GM12892 (cell line): ENCODE measurements around the gene PSMA7.
"Not testable (repeated sequence)": the region's sequence is repeated elsewhere in the genome, so short reads cannot be mapped to it uniquely, and the experiment has no call there.

ENCODE experiments used
- DNase-seq: peaks from one replicate; pipeline ENCODE4 v3.0.0; 2011; ENCODE audit not compliant: insufficient read length
- FAIRE-seq: peaks from 2 replicates; lab custom pipeline; 2011; peaks lifted over from hg19 to GRCh38; lab: Jason Lieb, UNC
- POLR2A ChIP-seq: IDR thresholded peaks from 2 replicates; pipeline ENCODE4 v1.6.1; 2011; ENCODE audit warnings: low read depth, low read length, control low read depth
- POLR2AphosphoS5 ChIP-seq: IDR thresholded peaks from 2 replicates; pipeline ENCODE4 v1.6.1; 2011; ENCODE audit warnings: low read depth, low read length, control low read depth
- TAF1 ChIP-seq: IDR thresholded peaks from 2 replicates; pipeline ENCODE4 v1.6.1; 2011; ENCODE audit warnings: low read depth, mild to moderate bottlenecking, control low read depth, low read length, borderline replicate concordance

Gene PSMA7

DNA sequence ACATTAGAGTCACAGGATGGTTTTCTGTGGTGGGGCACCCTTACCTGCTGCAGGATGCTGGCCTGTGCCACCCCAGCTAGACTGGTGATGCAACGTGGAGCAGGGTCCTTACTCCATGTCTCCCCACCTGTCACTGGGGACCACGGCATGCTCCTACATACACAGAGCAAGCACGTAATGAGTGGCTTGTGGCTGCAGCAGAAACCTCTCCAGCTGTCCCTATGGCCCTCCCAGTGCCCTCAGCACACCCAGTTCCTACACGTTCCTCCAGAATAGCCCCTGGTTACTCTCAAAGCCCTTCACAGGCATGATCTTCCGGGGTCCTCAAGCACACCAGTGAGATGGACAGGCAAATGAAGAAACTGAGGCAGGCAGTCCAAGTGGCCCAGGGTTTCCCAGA, 24.1 kb downstream of the PSMA7 start:
- no peak for TF ChIP-seq POLR2A
- FAIRE-seq, result no peak
- no peak for DNase-seq

DNA sequence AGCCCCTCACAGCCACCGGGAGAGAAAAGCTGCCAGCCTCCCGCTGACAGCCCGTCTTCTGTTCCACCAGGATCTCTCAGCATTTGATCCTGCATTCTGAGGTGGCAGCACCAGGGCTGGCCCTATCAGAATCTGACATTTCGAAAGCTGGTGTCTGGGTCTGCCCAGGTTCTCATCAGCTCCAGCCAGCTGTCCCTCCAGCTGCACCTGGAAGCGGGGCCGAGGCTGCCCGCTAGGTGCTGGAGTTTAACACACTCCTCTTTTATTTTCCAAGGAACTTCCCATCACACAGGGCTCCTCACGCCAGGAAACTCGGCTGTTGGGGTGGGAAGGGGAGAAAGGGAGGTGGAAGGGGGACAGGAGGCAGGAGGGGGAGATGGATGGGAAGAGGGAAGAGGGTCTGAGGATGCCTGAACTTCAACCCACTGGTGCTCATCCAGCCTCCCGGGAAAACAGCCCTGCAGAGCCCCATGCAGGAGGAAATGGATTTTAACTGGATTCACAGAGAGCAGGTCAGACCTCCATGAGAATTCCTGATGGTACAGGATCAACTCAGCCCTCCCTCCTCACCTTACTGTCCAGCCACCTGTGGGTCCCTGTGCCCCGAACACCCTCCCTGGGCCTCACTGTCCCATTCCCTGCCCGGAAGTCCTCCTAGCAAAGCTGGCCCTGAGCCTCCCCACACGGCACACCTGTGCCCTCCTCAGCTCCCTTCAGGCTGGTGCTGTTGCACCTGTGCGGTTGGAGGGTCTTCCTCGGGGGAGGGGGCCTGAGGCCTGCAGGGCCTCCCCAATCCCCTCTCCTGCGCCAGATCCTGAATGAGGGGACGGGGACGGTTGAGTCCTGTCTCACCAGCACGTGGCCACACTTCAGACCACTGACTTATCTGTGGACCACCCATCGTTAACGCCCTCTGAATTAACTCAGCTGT, 24.8 kb downstream of the PSMA7 start:
- FAIRE-seq (no peak), DNase-seq (no peak)
- TF ChIP-seq TAF1, result no peak
- no peak for TF ChIP-seq POLR2A
- TF ChIP-seq POLR2AphosphoS5, result no peak

GRCh38 chr20:62117658-62118057, 25.5 kb downstream of the PSMA7 start:
- DNase-seq (no peak), FAIRE-seq (no peak)
- no peak for TF ChIP-seq POLR2AphosphoS5
- no peak for TF ChIP-seq POLR2A
- TF ChIP-seq TAF1, result no peak

DNA sequence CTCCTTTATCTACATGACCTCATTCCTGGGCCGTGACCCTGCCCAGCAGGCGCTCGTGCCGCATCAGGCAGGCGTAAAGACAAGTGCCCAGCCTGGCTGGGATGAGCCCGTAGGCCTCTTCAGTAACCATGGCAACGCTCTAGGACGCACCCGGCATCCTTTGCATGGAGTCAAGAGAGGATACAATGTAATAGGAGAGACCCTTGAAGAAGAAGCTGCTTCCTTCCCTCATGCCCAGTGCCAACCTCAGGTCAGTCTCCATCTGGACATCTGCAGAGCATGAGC, 25.9 kb downstream of the PSMA7 start:
- FAIRE-seq (no peak), DNase-seq (no peak)
- TF ChIP-seq TAF1 (no peak), POLR2A (no peak), POLR2AphosphoS5 (no peak)

GRCh38 chr20:62116558-62117361, 26.4 kb downstream of the PSMA7 start:
- TF ChIP-seq POLR2AphosphoS5, result no peak

GRCh38 chr20:62115800-62116407, 27.3 kb downstream of the PSMA7 start:
- not testable (repeated sequence) for FAIRE-seq, DNase-seq

More at GRCh38 chr20:62116558-62117361, 26.4 kb downstream of the PSMA7 start:
- no peak for DNase-seq
- FAIRE-seq, result no peak

DNA sequence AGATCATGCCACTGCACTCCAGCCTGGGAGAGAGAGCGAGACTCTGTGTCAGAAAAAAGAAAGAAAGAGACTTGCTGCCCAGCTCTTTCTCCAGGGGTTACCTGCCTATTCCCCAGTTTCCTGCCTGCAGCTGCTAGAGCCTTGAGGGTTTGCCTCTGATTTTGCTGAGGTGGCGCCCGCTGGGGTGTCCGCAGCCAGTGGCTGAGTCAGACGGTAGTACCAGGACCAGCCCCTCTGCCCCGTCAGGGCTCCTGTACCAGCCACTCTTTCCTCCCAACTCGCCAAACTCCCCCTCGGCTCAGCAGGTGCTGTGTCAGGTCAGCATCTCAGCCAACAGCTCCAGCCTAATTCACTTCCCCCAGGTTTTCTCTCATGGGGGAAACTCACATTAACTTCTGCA, 28.3 kb downstream of the PSMA7 start:
- TF ChIP-seq POLR2AphosphoS5 (no peak), POLR2A (no peak), TAF1 (no peak)
- no peak for FAIRE-seq
- no peak for DNase-seq

GRCh38 chr20:62112368-62112767, 30.8 kb downstream of the PSMA7 start:
- TF ChIP-seq POLR2AphosphoS5 (no peak), POLR2A (no peak), TAF1 (no peak)
- FAIRE-seq, result no peak
- DNase-seq, result no peak

DNA sequence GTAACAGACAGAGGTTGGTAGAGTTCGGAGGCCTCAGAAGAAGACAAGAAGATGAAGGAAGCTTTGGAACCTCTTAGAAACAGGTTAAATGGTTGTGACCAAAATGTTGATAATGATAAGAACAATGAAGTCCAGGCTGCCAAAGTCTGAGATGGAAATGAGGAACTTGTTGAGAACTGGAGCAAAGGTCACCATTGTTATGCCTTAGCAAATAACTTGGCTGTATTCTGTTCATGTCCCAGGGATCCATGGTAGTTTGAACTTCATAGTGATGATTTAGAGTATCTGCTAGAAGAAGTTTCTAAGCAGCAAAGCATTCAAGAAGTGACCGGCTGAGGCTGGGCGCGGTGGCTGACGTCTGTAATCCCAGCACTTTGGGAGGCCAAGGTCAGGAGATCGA, 32.0 kb downstream of the PSMA7 start:
- no peak for DNase-seq
- no peak for FAIRE-seq
- TF ChIP-seq POLR2A (no peak), TAF1 (no peak)

GRCh38 chr20:62105592-62105991, 37.6 kb downstream of the PSMA7 start:
- FAIRE-seq, result no peak
- TF ChIP-seq TAF1 (no peak), POLR2AphosphoS5 (no peak), POLR2A (no peak)
- DNase-seq, result no peak

DNA sequence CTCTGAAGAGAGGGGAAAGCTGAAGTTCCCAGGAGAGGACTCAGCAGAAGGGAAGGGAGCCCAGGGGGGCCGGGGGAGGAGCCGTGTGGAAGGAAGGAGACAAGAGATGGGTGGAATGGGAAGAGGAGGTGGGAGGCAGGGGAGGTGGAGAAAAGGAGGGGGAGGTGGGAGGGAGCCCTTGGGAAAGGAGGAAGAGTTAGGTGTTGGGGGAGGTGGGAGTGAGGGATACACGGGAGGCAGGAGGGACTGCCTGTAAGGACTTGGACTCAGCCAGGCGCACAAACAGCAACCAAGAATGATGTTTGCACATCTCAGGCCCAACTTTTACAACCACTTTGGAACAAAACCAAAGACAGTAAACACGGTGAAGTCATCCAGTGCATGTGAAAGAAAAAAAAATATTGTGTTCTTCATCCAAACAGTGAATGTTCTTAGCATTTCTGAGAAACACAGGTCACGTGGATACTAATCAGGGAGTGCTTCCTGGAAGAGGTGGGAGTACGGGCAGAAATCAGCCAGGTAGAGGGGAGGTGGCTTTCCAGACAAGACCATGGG, 38.3 kb downstream of the PSMA7 start:
- DNase-seq, result no peak
- no peak for TF ChIP-seq TAF1
- no peak for TF ChIP-seq POLR2A
- no peak for FAIRE-seq
